A549 (cell line): Measurements from ENCODE around the gene NANOGP8. TPM values are rescaled to one million over a fixed set of nuclear protein-coding genes. Genes with fewer than 3 reads are reported as not detected.

Experiments
- ATAC-seq, 2 experiments: fragments of 200-7000 bp in 1 of 2; fragments of >200 bp in 1 of 2; cut with Nextera tagmentation in 1 of 2; cut with Tn5 transposase in 1 of 2; 3 replicates each; pipeline versions ENCODE4 v1.8.0 to v1.9.1; 2018 to 2020; ENCODE audit warnings: mild to moderate bottlenecking in 1 of 2, moderate library complexity in 1 of 2
- CTCF ChIA-PET: fragments of 300-600 bp; sonication (Branson Sonifier 250); formaldehyde crosslinking; extraction: SDS; loops from one replicate; lab custom pipeline; 2021; ENCODE audit warnings: antibody characterized with exemption, inconsistent platforms; lab: Yijun Ruan, JAX
- POLR2A ChIA-PET: fragments of 350-600 bp; formaldehyde crosslinking; extraction: SDS; loops from one replicate; lab custom pipeline; 2021; ENCODE audit warnings: antibody characterized with exemption, inconsistent platforms; lab: Yijun Ruan, JAX
- DNase-seq, 2 experiments: peaks; one replicate each; pipeline versions ENCODE4 v3.0.0 to v3.0.0-alpha.2; 2011 to 2016; ENCODE audit warnings: low read depth in 1 of 2, low spot score in 1 of 2
- FAIRE-seq: peaks from 2 replicates; lab custom pipeline; 2011; peaks lifted over from hg19 to GRCh38; lab: Jason Lieb, UNC
- H3K27ac ChIP-seq, 2 experiments: fragments of >200 bp; sonication (Bioruptor Twin); formaldehyde crosslinking; 3 replicates each; pipeline ENCODE4 v1.5.1; 2016 to 2017
- H3K4me1 ChIP-seq: fragments of >200 bp; sonication (Bioruptor Twin); formaldehyde crosslinking; 3 replicates; pipeline ENCODE4 v1.6.1; 2016
- H3K4me2 ChIP-seq: fragments of >200 bp; sonication (Bioruptor Twin); formaldehyde crosslinking; 3 replicates; pipeline ENCODE4 v1.6.1; 2016
- H3K4me3 ChIP-seq: fragments of >200 bp; sonication (Bioruptor Twin); formaldehyde crosslinking; 3 replicates; pipeline ENCODE4 v1.5.1; 2016
- H3K9me3 ChIP-seq: fragments of >200 bp; sonication (Bioruptor Twin); formaldehyde crosslinking; 3 replicates; pipeline ENCODE4 v1.6.1; 2016
- CTCF ChIP-seq: fragments of >200 bp; sonication (Bioruptor Twin); formaldehyde crosslinking; IDR thresholded peaks from 3 replicates; pipeline ENCODE4 v1.5.1; 2016
- E2F6 ChIP-seq: IDR thresholded peaks from 2 replicates; pipeline ENCODE4 v1.6.1; 2012; ENCODE audit warnings: low read depth, borderline replicate concordance
- ELK1 ChIP-seq: fragments of 150-350 bp; IDR thresholded peaks from 2 replicates; pipeline ENCODE4 v1.6.1; 2014; ENCODE audit warnings: low read depth, mild to moderate bottlenecking, low read length
- EP300 ChIP-seq, 2 experiments: fragments of >200 bp; sonication (Bioruptor Twin); formaldehyde crosslinking; IDR thresholded peaks; 2 replicates in 1 of 2; 3 replicates in 1 of 2; pipeline ENCODE4 v1.6.1; 2016 to 2017
- HES2 ChIP-seq: fragments of >200 bp; sonication (Bioruptor Twin); formaldehyde crosslinking; IDR thresholded peaks from 2 replicates; pipeline ENCODE4 v1.6.1; 2016
- HEYL ChIP-seq: fragments of 250-450 bp; sonication (Bioruptor Pico); IDR thresholded peaks from 2 replicates; pipeline ENCODE4 v1.8.0; 2021; ENCODE audit warnings: mild to moderate bottlenecking, moderate library complexity
- HOXA7 ChIP-seq: fragments of 250-450 bp; sonication (Bioruptor Pico); IDR thresholded peaks from 2 replicates; pipeline ENCODE4 v1.5.0; 2020; ENCODE audit warnings: mild to moderate bottlenecking, moderate library complexity
- JUNB ChIP-seq: fragments of >200 bp; sonication (Bioruptor Twin); formaldehyde crosslinking; IDR thresholded peaks from 2 replicates; pipeline ENCODE4 v1.6.1; 2016
- KDM5A ChIP-seq: fragments of 200-600 bp; sonication (generic); IDR thresholded peaks from 2 replicates; pipeline ENCODE4 v1.6.1; 2016; ENCODE audit warnings: antibody characterized with exemption, mild to moderate bottlenecking
- MAFK ChIP-seq: fragments of 450-650 bp; IDR thresholded peaks from 2 replicates; pipeline ENCODE4 v1.6.1; 2014; ENCODE audit not compliant: partially characterized antibody
- RFX5 ChIP-seq: fragments of 450-650 bp; IDR thresholded peaks from 2 replicates; pipeline ENCODE4 v1.7.1; 2014; ENCODE audit warnings: antibody characterized with exemption, mild to moderate bottlenecking, moderate library complexity
- RNF2 ChIP-seq: fragments of 200-600 bp; sonication (generic); IDR thresholded peaks from 2 replicates; pipeline ENCODE4 v1.6.1; 2016; ENCODE audit warnings: low read depth, mild to moderate bottlenecking, antibody characterized with exemption, moderate library complexity, borderline replicate concordance
- USF2 ChIP-seq: fragments of 450-650 bp; IDR thresholded peaks from 2 replicates; pipeline ENCODE4 v1.6.1; 2014; ENCODE audit warnings: antibody characterized with exemption
- ZNF302 ChIP-seq: fragments of 250-450 bp; sonication (Bioruptor Pico); IDR thresholded peaks from 2 replicates; pipeline ENCODE4 v1.9.0; 2021; ENCODE audit warnings: inconsistent platforms, mild to moderate bottlenecking, moderate library complexity
- WGBS: methylation state at CpG from one replicate; pipeline ENCODE4 v1.1.6; 2017; ENCODE audit errors: missing lambda C conversion rate; 5-methylcytosine and 5-hydroxymethylcytosine counted together
- polyA plus RNA-seq, 4 experiments: library from polyadenylated mRNA; depleted of rRNA in 3 of 4; stranded (reverse); fragments of >200 nt; fragmentation: RNase III in 1 of 4; extraction: RNeasy Plus Mini Kit Qiagen cat#74134 plus additional on column Dnase treatment in 1 of 4; gene quantifications; 2 replicates in 3 of 4; 3 replicates in 1 of 4; pipeline ENCODE4 v1.2.3, GENCODE V29; 2011 to 2017

Gene NANOGP8
- polyA plus RNA-seq, 2 of the 4 experiments (the other 2 are of a cell fraction), result not detected

GRCh38 chr15:35068846-35069475 lies 16.1 kb downstream of the NANOGP8 start:
- TF ChIP-seq KDM5A (no peak), HEYL (CRISPR knock-in tag) (no peak), HES2 (no peak), CTCF (no peak), ELK1 (no peak)
- WGBS, result 60% methylated on average over 6 of the region's 6 CpGs
- no peak for FAIRE-seq

GRCh38 chr15:35067496-35068347 lies 17.4 kb downstream of the NANOGP8 start:
- Histone ChIP-seq H3K4me3 (no peak overlapping the region), H3K27ac (no peak overlapping the region), H3K4me1 (no peaks in the 10 kb centered on the region), H3K4me2 (no peak overlapping the region), H3K9me3 (no peaks in the 10 kb centered on the region)
- no peak for TF ChIP-seq JUNB
- no peak for TF ChIP-seq HOXA7 (CRISPR knock-in tag)
- no peak for TF ChIP-seq MAFK
- TF ChIP-seq RNF2, result no peak
- no peak for TF ChIP-seq USF2
- TF ChIP-seq ZNF302 (CRISPR knock-in tag), result no peak
- TF ChIP-seq ELK1, result no peak
- TF ChIP-seq E2F6, result no peak
- no peak for TF ChIP-seq RFX5
- TF ChIP-seq EP300 (IDR thresholded peaks at IDR 0.05), result no peak
- FAIRE-seq, result no peak
- ATAC-seq, result peak in 1 of 2 experiments; percentile 28; a peak in 2 of 6 replicates
- ChIA-PET POLR2A (no interaction called here), CTCF (interaction anchor here (0.7 to 3.6 kb wide), 4 partner anchors 8 to 48 kb away, joined by 3 to 22 read pairs (median 4); no protein-coding TSS in a partner anchor)
- WGBS, result 44% methylated on average over 10 of the region's 10 CpGs
- no peak for DNase-seq

More at GRCh38 chr15:35068846-35069475, 16.1 kb downstream of the NANOGP8 start:
- ChIA-PET POLR2A (no interaction called here), CTCF (interaction anchor here (0.6 to 3.6 kb wide), 2 partner anchors 11 to 1124 kb away, joined by 3 to 22 read pairs; no protein-coding TSS in a partner anchor)
- H3K27ac ChIP-seq, result no peak overlapping the region
- ATAC-seq (no peak), DNase-seq (no peak)
- no peak overlapping the region for H3K4me3 ChIP-seq
- H3K4me1 ChIP-seq, result no peaks in the 10 kb centered on the region
- no peak overlapping the region for H3K4me2 ChIP-seq
- no peaks in the 10 kb centered on the region for H3K9me3 ChIP-seq
